HepG2 (cell line): Measurements from ENCODE around the gene NUAK1. TPM values are rescaled to one million over a fixed set of nuclear protein-coding genes. Genes with fewer than 3 reads are reported as not detected.

Source experiments
- ATAC-seq: fragments of 200-7000 bp; cut with Tn5 transposase; 3 replicates; pipeline ENCODE4 v1.9.1; 2020; ENCODE audit warnings: mild to moderate bottlenecking, moderate library complexity
- BruUV-seq: library from RNA; stranded (reverse); fragments of 400-500 nt; replicated peaks from 2 replicates; lab custom pipeline; 2021; lab: Mats Ljungman, UMichigan
- CTCF ChIA-PET: fragments of 300-600 bp; formaldehyde crosslinking; extraction: SDS; loops from one replicate; lab custom pipeline; 2021; ENCODE audit warnings: low total read pairs, inconsistent platforms, low intra/inter-chr PET ratio; lab: Yijun Ruan, JAX
- POLR2A ChIA-PET: fragments of 350-600 bp; sonication (Branson Sonifier 250); formaldehyde crosslinking; loops from one replicate; lab custom pipeline; 2020; ENCODE audit warnings: antibody characterized with exemption, inconsistent platforms; lab: Yijun Ruan, JAX
- DNase-seq: peaks from one replicate; pipeline ENCODE4 v3.0.0-alpha.2; 2015; ENCODE audit warnings: low spot score
- FAIRE-seq: peaks from 3 replicates; lab custom pipeline; 2011; peaks lifted over from hg19 to GRCh38; lab: Jason Lieb, UNC
- H2AFZ ChIP-seq: one replicate; pipeline ENCODE4 v1.6.1; 2011; ENCODE audit warnings: low read length, inconsistent platforms
- H3K27ac ChIP-seq: fragments of 300-600 bp; 3 replicates; pipeline ENCODE4 v1.8.0; 2011; ENCODE audit warnings: mixed run types, mild to moderate bottlenecking, mixed read lengths, low read length, inconsistent platforms; ENCODE audit not compliant: insufficient read depth; ENCODE audit errors: extremely low read length
- H3K27me3 ChIP-seq, 2 experiments: fragments of 200-600 bp in 1 of 2; 2 replicates in 1 of 2; 3 replicates in 1 of 2; pipeline versions ENCODE4 v1.6.0 to v1.8.0; 2011; ENCODE audit warnings: low read length in 2 of 2, mild to moderate bottlenecking in 2 of 2, moderate library complexity in 2 of 2, inconsistent platforms in 1 of 2; ENCODE audit not compliant: insufficient read depth in 2 of 2, control insufficient read depth in 1 of 2
- H3K36me3 ChIP-seq, 2 experiments: fragments of 200-600 bp in 1 of 2; replicated peaks in 1 of 2; 2 replicates in 1 of 2; 3 replicates in 1 of 2; pipeline versions ENCODE4 v1.5.1 to v1.8.0; 2011; ENCODE audit warnings: low read length in 2 of 2, inconsistent platforms in 1 of 2; ENCODE audit not compliant: insufficient read depth in 2 of 2, control insufficient read depth in 1 of 2
- H3K4me1 ChIP-seq: 2 replicates; pipeline ENCODE4 v1.5.1; 2012; ENCODE audit warnings: low read length, inconsistent platforms; ENCODE audit not compliant: insufficient read depth
- H3K4me2 ChIP-seq: 2 replicates; pipeline ENCODE4 v1.6.0; 2011; ENCODE audit warnings: low read depth, low read length, inconsistent platforms
- H3K4me3 ChIP-seq, 3 experiments: fragments of 200-600 bp in 1 of 3; sonication (generic), shearing (Covaris generic) in 1 of 3; replicated peaks in 1 of 3; 2 replicates each; pipeline ENCODE4 v1.5.1; 2011 to 2016; ENCODE audit warnings: low read length in 3 of 3, inconsistent platforms in 2 of 3, low read depth in 2 of 3, mild to moderate bottlenecking in 2 of 3, control low read depth in 1 of 3, mixed read lengths in 1 of 3; ENCODE audit not compliant: insufficient read depth in 1 of 3
- H3K79me2 ChIP-seq: one replicate; pipeline ENCODE4 v1.6.1; 2011; ENCODE audit warnings: low read length, inconsistent platforms; ENCODE audit not compliant: insufficient read depth
- H3K9ac ChIP-seq: 2 replicates; pipeline ENCODE4 v1.6.0; 2011; ENCODE audit warnings: mild to moderate bottlenecking, low read depth, low read length, inconsistent platforms; ENCODE audit not compliant: insufficient read depth
- H3K9me3 ChIP-seq: 2 replicates; pipeline ENCODE4 v1.5.1; 2012; ENCODE audit warnings: mild to moderate bottlenecking, low read length
- H4K20me1 ChIP-seq: 2 replicates; pipeline ENCODE4 v1.6.0; 2011; ENCODE audit warnings: inconsistent platforms, mild to moderate bottlenecking, low read length, moderate library complexity; ENCODE audit not compliant: insufficient read depth
- HOXA3 ChIP-seq: sonication (generic); formaldehyde crosslinking; IDR thresholded peaks from 2 replicates; pipeline ENCODE4 v1.5.0; 2020; ENCODE audit warnings: missing genetic modification reagents
- MED1 ChIP-seq: sonication (generic); formaldehyde crosslinking; IDR thresholded peaks from 2 replicates; pipeline ENCODE4 v1.4.0; 2020; ENCODE audit warnings: missing genetic modification reagents
- SOX13 ChIP-seq, 3 experiments: fragments of 450-650 bp in 1 of 3; sonication (generic) in 1 of 3; formaldehyde crosslinking in 1 of 3; IDR thresholded peaks in 2 of 3; conservative IDR thresholded peaks in 1 of 3; 2 replicates each; pipeline versions ENCODE4 v1.5.0 to v1.6.1; 2016 to 2020; ENCODE audit warnings: antibody characterized with exemption in 1 of 3, mild to moderate bottlenecking in 1 of 3, missing compliant biosample characterization in 1 of 3, missing genetic modification reagents in 1 of 3, moderate library complexity in 1 of 3
- WGBS: methylation state at CpG from one replicate; pipeline ENCODE4 v1.1.6; 2017; ENCODE audit warnings: low lambda C conversion rate; 5-methylcytosine and 5-hydroxymethylcytosine counted together
- in situ Hi-C: cut with HindIII; loops from 2 replicates; pipeline ENCODE4 v1.10.0; 2017; ENCODE audit warnings: low pct_unique_long_range_greater_than_20kb; ENCODE audit not compliant: extremely low pct_ligation_motif_present
- intact Hi-C: fragments of 100-400 bp; cut with micrococcal nuclease; formaldehyde crosslinking; loops from one replicate; pipeline ENCODE4 v1.10.0; 2022; ENCODE audit not compliant: unreplicated experiment
- polyA plus RNA-seq, 8 experiments: library from polyadenylated mRNA; depleted of rRNA in 3 of 8; stranded (reverse) in 7 of 8; unstranded in 1 of 8; fragments of >200 nt; fragmentation: Illumina TruSeq in 4 of 8; extraction: Trizol in 4 of 8; gene quantifications; 2 replicates each; pipeline versions ENCODE4 v1.2.1 to v1.2.3, GENCODE V29; 2011 to 2016; ENCODE audit warnings: low read depth in 4 of 8, missing spikeins in 1 of 8, mixed read lengths in 1 of 8; ENCODE audit not compliant: insufficient read depth in 1 of 8
- total RNA-seq, 5 experiments: library from RNA; depleted of rRNA; stranded (reverse); fragments of >200 nt; fragmentation: Illumina TruSeq; extraction: Trizol; gene quantifications; 2 replicates each; pipeline ENCODE4 v1.2.3, GENCODE V29; 2016; ENCODE audit warnings: low read depth in 1 of 5
- TF ChIP-seq, protein P1 (sequence below): sonication (generic); formaldehyde crosslinking; conservative IDR thresholded peaks from 2 replicates; pipeline ENCODE4 v1.8.0; 2022; ENCODE audit warnings: mild to moderate bottlenecking, moderate library complexity, missing genetic modification reagents
- TF ChIP-seq, protein P2 (sequence below): sonication (generic); formaldehyde crosslinking; IDR thresholded peaks from 2 replicates; pipeline ENCODE4 v1.4.0; 2020; ENCODE audit warnings: missing genetic modification reagents, mild to moderate bottlenecking, borderline replicate concordance
- TF ChIP-seq, protein P3 (sequence below): sonication (generic); formaldehyde crosslinking; IDR thresholded peaks from 2 replicates; pipeline ENCODE4 v1.8.0; 2022; ENCODE audit warnings: low read depth, missing genetic modification reagents
- TF ChIP-seq, protein P4 (sequence below): sonication (generic); formaldehyde crosslinking; IDR thresholded peaks from 2 replicates; pipeline ENCODE4 v1.4.0; 2020; ENCODE audit warnings: missing genetic modification reagents

The NUAK1 gene
- total and polyA plus RNA-seq, 2 of the 13 experiments (the other 11 are each of a cell fraction or from before 2014, with no cell fraction given) = 1.7 to 1.9 TPM

DNA sequence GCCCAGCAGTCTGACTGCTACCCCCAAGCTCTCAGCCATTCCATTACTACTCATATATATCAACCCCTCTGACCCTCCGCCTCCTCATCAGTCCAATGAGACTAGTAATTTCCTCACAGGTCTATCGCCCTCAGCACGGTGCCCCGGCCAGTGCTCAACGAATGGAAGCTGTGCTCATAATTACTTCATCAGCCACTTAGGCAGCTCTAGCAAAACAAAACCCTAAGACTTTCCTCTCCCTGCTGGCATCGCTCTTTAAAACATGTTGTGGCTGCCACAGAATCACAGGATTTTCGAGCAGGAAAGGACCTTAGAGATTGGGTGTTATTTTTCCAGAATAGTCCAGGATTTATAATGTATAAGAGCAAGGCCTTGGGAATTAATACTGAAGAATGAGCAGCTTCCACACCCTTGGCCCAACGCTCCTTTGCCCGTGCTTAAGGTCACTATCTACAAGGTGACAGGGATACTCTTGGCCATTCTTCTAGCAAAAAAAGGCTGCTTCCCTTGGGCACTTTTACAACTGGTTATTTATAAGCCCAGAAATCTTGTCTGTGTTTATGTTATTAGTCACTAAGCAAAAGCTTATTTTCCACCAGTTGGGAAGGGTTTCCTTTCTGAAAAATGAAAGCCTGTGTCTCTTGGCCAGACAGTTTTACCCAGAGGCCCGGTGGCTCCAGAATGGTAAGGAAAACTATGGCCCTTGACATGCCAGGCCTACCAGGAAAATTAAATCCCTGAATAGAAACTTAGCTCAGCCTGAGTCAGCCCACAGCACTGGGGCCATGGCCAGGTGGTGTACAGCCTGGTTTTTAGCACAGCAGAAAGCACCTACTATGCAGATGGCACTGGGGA lies 47.9 kb downstream of the NUAK1 start (continued):
- TF ChIP-seq, protein P1, sequence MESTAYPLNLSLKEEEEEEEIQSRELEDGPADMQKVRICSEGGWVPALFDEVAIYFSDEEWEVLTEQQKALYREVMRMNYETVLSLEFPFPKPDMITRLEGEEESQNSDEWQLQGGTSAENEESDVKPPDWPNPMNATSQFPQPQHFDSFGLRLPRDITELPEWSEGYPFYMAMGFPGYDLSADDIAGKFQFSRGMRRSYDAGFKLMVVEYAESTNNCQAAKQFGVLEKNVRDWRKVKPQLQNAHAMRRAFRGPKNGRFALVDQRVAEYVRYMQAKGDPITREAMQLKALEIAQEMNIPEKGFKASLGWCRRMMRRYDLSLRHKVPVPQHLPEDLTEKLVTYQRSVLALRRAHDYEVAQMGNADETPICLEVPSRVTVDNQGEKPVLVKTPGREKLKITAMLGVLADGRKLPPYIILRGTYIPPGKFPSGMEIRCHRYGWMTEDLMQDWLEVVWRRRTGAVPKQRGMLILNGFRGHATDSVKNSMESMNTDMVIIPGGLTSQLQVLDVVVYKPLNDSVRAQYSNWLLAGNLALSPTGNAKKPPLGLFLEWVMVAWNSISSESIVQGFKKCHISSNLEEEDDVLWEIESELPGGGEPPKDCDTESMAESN (CRISPR knock-in tag) = no peak
- TF ChIP-seq HOXA3 (CRISPR knock-in tag) (no peak), SOX13 (IDR thresholded peaks at IDR 0.05) (no peak), SOX13 (CRISPR knock-in tag; conservative IDR thresholded peaks at IDR 0.05 in 1 of 2, IDR thresholded peaks at IDR 0.05 in 1 of 2) (no peak)
- TF ChIP-seq, protein P2, sequence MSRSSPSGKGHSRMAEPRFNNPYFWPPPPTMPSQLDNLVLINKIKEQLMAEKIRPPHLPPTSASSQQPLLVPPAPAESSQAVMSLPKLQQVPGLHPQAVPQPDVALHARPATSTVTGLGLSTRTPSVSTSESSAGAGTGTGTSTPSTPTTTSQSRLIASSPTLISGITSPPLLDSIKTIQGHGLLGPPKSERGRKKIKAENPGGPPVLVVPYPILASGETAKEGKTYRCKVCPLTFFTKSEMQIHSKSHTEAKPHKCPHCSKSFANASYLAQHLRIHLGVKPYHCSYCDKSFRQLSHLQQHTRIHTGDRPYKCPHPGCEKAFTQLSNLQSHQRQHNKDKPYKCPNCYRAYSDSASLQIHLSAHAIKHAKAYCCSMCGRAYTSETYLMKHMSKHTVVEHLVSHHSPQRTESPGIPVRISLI (CRISPR knock-in tag) = no peak
- TF ChIP-seq, protein P3, sequence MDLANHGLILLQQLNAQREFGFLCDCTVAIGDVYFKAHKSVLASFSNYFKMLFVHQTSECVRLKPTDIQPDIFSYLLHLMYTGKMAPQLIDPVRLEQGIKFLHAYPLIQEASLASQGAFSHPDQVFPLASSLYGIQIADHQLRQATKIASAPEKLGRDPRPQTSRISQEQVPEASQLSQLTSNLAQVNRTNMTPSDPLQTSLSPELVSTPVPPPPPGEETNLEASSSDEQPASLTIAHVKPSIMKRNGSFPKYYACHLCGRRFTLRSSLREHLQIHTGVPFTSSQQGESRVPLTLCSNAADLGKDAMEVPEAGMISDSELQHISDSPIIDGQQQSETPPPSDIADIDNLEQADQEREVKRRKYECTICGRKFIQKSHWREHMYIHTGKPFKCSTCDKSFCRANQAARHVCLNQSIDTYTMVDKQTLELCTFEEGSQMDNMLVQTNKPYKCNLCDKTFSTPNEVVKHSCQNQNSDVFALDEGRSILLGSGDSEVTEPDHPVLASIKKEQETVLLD (CRISPR knock-in tag) = no peak

DNA sequence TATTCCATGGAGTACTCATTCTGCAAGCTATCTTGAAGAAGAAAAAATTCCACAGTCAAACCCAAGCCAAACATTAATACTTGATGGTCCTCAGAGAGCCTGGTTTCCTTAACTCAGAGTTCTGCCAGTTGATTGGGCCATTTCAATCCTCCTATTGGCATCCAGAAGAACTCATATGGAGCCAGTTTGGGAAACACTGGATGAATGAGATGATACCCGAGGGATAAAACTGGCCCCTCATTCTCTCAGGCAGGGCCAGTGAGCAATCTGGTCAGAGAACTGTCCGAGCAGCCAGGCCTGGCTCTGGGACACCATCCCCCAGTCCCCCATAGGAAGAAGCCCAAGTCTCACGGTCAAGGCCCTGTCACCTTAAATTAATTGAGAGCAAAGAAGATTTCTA lies 48.8 kb downstream of the NUAK1 start:
- intact Hi-C loops (no loop called here), in situ Hi-C loops (loop anchor here (10.0 kb wide), 2 partner anchors 45 to 195 kb away; partner anchors contain the start of gene NUAK1)
- H2AFZ ChIP-seq = no peak overlapping the region
- H4K20me1 ChIP-seq = no peaks in the 10 kb centered on the region
- H3K36me3 ChIP-seq = no peaks in the 10 kb centered on the region
- H3K4me1 ChIP-seq = peaks cover 19% of the 10 kb centered on the region
- H3K27me3 ChIP-seq = no peaks in the 10 kb centered on the region
- no peak overlapping the region for H3K9ac ChIP-seq
- no peaks in the 10 kb centered on the region for H3K79me2 ChIP-seq
- H3K4me3 ChIP-seq = no peak overlapping the region
- H3K4me2 ChIP-seq = no peak overlapping the region
- CTCF ChIA-PET = no interaction called here
- TF ChIP-seq, protein P4, sequence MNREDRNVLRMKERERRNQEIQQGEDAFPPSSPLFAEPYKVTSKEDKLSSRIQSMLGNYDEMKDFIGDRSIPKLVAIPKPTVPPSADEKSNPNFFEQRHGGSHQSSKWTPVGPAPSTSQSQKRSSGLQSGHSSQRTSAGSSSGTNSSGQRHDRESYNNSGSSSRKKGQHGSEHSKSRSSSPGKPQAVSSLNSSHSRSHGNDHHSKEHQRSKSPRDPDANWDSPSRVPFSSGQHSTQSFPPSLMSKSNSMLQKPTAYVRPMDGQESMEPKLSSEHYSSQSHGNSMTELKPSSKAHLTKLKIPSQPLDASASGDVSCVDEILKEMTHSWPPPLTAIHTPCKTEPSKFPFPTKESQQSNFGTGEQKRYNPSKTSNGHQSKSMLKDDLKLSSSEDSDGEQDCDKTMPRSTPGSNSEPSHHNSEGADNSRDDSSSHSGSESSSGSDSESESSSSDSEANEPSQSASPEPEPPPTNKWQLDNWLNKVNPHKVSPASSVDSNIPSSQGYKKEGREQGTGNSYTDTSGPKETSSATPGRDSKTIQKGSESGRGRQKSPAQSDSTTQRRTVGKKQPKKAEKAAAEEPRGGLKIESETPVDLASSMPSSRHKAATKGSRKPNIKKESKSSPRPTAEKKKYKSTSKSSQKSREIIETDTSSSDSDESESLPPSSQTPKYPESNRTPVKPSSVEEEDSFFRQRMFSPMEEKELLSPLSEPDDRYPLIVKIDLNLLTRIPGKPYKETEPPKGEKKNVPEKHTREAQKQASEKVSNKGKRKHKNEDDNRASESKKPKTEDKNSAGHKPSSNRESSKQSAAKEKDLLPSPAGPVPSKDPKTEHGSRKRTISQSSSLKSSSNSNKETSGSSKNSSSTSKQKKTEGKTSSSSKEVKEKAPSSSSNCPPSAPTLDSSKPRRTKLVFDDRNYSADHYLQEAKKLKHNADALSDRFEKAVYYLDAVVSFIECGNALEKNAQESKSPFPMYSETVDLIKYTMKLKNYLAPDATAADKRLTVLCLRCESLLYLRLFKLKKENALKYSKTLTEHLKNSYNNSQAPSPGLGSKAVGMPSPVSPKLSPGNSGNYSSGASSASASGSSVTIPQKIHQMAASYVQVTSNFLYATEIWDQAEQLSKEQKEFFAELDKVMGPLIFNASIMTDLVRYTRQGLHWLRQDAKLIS = no peak
- no peak for TF ChIP-seq MED1 (CRISPR knock-in tag)
- TF ChIP-seq, all 625 proteins: peak for 0
- ATAC-seq (no peak), FAIRE-seq (no peak), DNase-seq (no peak)
- Histone ChIP-seq H3K27ac (no peak overlapping the region), H3K9me3 (no peaks in the 10 kb centered on the region)
- no TSS peak for BruUV-seq
- 67% methylated on average over 1 of the region's 3 CpGs for WGBS
- POLR2A ChIA-PET = no interaction called here
